22Rv1 (cell line): ENCODE measurements around the gene AGAP6.

ENCODE experiments used
- ZFX ChIP-seq: fragments of 450-650 bp; IDR thresholded peaks from 2 replicates; pipeline ENCODE4 v1.6.1; 2017; ENCODE audit warnings: antibody characterized with exemption, borderline replicate concordance
- TF ChIP-seq, protein P1 (sequence below): fragments of 450-650 bp; IDR thresholded peaks from 2 replicates; pipeline ENCODE4 v1.5.1; 2017; ENCODE audit warnings: mild to moderate bottlenecking

DNA sequence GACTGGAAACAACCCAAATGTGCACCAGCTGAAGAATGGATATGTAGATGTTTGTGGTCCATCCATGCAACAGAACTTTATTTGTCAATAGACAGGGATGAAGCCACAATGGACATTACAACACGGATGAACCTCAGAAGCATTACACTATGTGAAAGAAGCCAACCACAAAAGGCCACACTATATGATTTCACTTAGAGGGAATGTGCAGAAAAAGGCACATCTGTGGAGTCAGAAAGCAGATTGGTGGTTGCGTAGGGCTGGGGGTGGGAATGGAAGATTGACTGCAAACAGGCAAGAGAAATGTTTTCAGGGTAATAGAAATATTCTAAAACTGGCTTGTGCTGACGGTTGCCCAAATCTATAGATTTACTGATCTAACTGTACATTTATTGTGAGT lies 45.3 kb downstream of the AGAP6 start:
- TF ChIP-seq, protein P1, sequence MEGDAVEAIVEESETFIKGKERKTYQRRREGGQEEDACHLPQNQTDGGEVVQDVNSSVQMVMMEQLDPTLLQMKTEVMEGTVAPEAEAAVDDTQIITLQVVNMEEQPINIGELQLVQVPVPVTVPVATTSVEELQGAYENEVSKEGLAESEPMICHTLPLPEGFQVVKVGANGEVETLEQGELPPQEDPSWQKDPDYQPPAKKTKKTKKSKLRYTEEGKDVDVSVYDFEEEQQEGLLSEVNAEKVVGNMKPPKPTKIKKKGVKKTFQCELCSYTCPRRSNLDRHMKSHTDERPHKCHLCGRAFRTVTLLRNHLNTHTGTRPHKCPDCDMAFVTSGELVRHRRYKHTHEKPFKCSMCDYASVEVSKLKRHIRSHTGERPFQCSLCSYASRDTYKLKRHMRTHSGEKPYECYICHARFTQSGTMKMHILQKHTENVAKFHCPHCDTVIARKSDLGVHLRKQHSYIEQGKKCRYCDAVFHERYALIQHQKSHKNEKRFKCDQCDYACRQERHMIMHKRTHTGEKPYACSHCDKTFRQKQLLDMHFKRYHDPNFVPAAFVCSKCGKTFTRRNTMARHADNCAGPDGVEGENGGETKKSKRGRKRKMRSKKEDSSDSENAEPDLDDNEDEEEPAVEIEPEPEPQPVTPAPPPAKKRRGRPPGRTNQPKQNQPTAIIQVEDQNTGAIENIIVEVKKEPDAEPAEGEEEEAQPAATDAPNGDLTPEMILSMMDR: no peak
- TF ChIP-seq ZFX: no peak
